RWPE2 (cell line): ENCODE results near the gene THNSL1.

ENCODE experiments used
- ATAC-seq: fragments of 200-7000 bp; cut with Tn5 transposase; 3 replicates; pipeline ENCODE4 v1.9.1; 2021; ENCODE audit warnings: low read depth
- DNase-seq: peaks from one replicate; pipeline ENCODE4 v3.0.0-alpha.2; 2020; ENCODE audit warnings: low spot score
- H3K27ac ChIP-seq: fragments of 450-650 bp; 2 replicates; pipeline ENCODE4 v1.5.1; 2017; ENCODE audit warnings: mild to moderate bottlenecking; ENCODE audit not compliant: poor library complexity, severe bottlenecking
- H3K27me3 ChIP-seq: fragments of 250-450 bp; sonication (Bioruptor Pico); 2 replicates; pipeline ENCODE4 v1.5.1; 2021; ENCODE audit warnings: mild to moderate bottlenecking, moderate library complexity; ENCODE audit not compliant: insufficient read depth, poor library complexity, severe bottlenecking
- H3K36me3 ChIP-seq: fragments of 250-450 bp; sonication (Bioruptor Pico); 2 replicates; pipeline ENCODE4 v1.5.1; 2020; ENCODE audit warnings: low read depth, mild to moderate bottlenecking, moderate library complexity
- H3K4me1 ChIP-seq: fragments of 250-450 bp; sonication (Bioruptor Pico); 2 replicates; pipeline ENCODE4 v1.5.1; 2021; ENCODE audit warnings: mild to moderate bottlenecking, moderate library complexity; ENCODE audit not compliant: insufficient read depth, poor library complexity, severe bottlenecking
- H3K4me3 ChIP-seq: fragments of 250-450 bp; sonication (Bioruptor Pico); 2 replicates; pipeline ENCODE4 v1.5.1; 2021; ENCODE audit warnings: mild to moderate bottlenecking, moderate library complexity; ENCODE audit not compliant: severe bottlenecking
- H3K9me3 ChIP-seq: fragments of 250-450 bp; sonication (Bioruptor Pico); 2 replicates; pipeline ENCODE4 v1.5.1; 2021; ENCODE audit warnings: mild to moderate bottlenecking, moderate library complexity; ENCODE audit not compliant: severe bottlenecking
- TF ChIP-seq, protein P1 (sequence below): fragments of 450-650 bp; IDR thresholded peaks from one replicate; pipeline ENCODE4 v1.5.1; 2017; ENCODE audit warnings: mild to moderate bottlenecking, moderate library complexity; ENCODE audit not compliant: poor library complexity, severe bottlenecking

Gene THNSL1

DNA sequence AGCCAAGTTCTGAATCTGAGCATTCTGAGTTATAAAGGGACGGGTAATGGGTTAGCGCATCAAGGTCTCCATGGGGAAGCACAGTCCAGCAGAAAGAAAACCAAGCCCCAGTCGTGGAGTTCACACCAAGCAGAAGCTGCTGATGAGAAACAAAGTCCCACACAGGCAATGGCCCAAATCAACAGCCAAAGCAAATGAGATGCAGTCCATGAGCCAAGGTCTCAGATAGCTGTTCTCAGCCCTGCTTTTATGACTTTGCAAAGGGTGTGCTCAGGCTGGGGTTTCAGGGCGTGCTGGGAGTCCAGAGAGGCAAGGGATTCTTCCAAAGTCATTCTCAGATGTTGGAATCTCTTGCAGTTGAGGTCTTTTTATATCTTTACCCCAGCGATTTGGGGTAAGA, 32.0 kb downstream of the THNSL1 start:
- Histone ChIP-seq H3K4me3 (no peak overlapping the region), H3K36me3 (no peaks in the 10 kb centered on the region), H3K4me1 (no peaks in the 10 kb centered on the region), H3K27me3 (no peaks in the 10 kb centered on the region), H3K9me3 (no peaks in the 10 kb centered on the region), H3K27ac (no peak overlapping the region)
- TF ChIP-seq, protein P1, sequence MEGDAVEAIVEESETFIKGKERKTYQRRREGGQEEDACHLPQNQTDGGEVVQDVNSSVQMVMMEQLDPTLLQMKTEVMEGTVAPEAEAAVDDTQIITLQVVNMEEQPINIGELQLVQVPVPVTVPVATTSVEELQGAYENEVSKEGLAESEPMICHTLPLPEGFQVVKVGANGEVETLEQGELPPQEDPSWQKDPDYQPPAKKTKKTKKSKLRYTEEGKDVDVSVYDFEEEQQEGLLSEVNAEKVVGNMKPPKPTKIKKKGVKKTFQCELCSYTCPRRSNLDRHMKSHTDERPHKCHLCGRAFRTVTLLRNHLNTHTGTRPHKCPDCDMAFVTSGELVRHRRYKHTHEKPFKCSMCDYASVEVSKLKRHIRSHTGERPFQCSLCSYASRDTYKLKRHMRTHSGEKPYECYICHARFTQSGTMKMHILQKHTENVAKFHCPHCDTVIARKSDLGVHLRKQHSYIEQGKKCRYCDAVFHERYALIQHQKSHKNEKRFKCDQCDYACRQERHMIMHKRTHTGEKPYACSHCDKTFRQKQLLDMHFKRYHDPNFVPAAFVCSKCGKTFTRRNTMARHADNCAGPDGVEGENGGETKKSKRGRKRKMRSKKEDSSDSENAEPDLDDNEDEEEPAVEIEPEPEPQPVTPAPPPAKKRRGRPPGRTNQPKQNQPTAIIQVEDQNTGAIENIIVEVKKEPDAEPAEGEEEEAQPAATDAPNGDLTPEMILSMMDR: no peak
- no peak for DNase-seq
- no peak for ATAC-seq

DNA sequence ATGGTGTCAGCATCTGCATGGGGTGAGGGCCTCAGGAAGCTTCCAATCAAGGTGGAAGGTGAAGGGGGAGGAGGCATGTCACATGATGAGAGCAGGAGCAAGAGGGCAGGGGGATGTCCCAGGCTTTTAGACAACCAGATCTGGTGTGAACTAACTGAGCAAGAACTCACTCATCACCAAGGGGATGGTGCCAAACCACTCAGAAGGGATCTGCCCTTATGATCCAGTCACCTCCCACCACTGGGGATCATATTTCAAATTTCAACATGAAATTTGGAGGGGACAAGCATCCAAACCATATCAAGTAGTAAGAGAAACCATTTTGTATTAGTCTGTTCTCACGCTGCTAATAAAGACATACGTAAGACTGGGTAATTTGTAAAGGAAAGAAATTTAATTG, 33.6 kb downstream of the THNSL1 start:
- no peak overlapping the region for H3K27ac ChIP-seq
- H3K4me3 ChIP-seq: no peak overlapping the region
- no peaks in the 10 kb centered on the region for H3K27me3 ChIP-seq
- no peaks in the 10 kb centered on the region for H3K4me1 ChIP-seq
- TF ChIP-seq, protein P1: no peak
- DNase-seq (no peak), ATAC-seq (no peak)
- no peaks in the 10 kb centered on the region for H3K36me3 ChIP-seq
- no peaks in the 10 kb centered on the region for H3K9me3 ChIP-seq

DNA sequence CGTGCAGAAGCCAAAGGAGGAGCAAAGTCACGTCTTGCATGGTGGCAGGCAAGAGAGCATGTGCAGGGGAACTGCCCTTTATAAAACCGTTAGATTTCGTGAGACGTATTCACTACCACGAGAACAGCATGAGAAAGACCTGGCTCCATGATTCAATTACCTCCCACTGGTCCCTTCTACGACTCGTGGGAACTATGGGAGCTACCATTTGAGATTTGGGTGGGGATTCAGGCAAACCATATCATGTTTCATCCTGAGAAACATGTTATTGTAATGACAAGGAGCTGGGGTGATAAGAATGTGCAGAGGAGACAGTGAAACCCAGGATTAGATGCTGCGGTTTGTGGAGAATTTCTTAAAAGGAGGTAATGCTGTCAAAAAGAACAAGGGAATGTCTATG, 34.0 kb downstream of the THNSL1 start:
- no peaks in the 10 kb centered on the region for H3K36me3 ChIP-seq
- no peak overlapping the region for H3K27ac ChIP-seq
- H3K27me3 ChIP-seq: no peaks in the 10 kb centered on the region
- ATAC-seq (no peak), DNase-seq (no peak)
- TF ChIP-seq, protein P1: no peak
- no peaks in the 10 kb centered on the region for H3K9me3 ChIP-seq
- no peak overlapping the region for H3K4me3 ChIP-seq
- no peaks in the 10 kb centered on the region for H3K4me1 ChIP-seq

DNA sequence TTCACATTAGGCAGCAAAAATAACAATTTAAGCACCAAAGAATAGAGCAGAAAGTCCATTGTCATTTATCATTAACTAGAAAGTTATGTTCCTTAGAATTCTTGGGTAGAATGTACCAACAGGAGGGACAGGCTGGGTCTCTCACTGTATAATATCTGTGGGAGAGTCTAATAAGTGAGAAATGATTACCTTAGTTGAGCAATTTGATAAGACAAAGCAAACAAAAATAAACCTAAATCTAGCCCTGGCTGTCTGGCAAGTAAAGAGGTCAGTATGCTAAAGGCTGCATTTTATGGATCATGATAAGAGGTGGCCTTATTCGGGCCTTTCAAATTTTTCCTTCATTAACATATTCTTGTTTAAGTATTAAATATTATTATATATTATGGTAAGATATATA, 35.6 kb downstream of the THNSL1 start:
- TF ChIP-seq, protein P1: no peak
- Histone ChIP-seq H3K27ac (no peak overlapping the region), H3K27me3 (no peaks in the 10 kb centered on the region), H3K36me3 (no peaks in the 10 kb centered on the region), H3K9me3 (no peaks in the 10 kb centered on the region), H3K4me3 (no peak overlapping the region), H3K4me1 (no peaks in the 10 kb centered on the region)
- ATAC-seq (no peak), DNase-seq (no peak)

DNA sequence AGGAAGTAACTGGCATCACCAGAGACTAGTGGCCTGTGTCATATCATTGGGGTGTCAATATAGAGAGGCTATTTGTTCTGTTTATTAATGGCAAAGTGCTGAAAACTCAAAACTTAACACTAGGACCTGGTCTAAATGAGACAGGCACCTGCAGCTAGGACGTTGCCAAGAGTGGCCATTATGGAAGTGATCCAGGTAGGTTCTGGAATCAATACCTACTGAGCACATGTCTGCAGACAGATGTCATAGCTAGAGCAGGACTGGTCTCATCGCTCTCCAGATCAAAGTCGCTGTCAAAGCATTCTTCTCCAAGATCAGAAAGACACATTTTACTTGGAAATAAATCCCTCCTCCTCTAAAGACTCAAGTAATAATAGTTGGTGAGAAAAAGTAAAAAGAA, 40.3 kb downstream of the THNSL1 start:
- no peaks in the 10 kb centered on the region for H3K36me3 ChIP-seq
- H3K4me1 ChIP-seq: peaks cover 22% of the 10 kb centered on the region
- no peaks in the 10 kb centered on the region for H3K27me3 ChIP-seq
- H3K4me3 ChIP-seq: no peak overlapping the region
- H3K27ac ChIP-seq: no peak overlapping the region
- H3K9me3 ChIP-seq: no peaks in the 10 kb centered on the region
- TF ChIP-seq, protein P1: no peak
- DNase-seq (no peak), ATAC-seq (no peak)
